Epithelial cell of esophagus (primary cell): Measurements from ENCODE around the gene TXLNG.

Experiments used
- DNase-seq: peaks from one replicate; pipeline ENCODE4 v3.0.0; 2010; ENCODE audit warnings: low read depth
- H3K4me3 ChIP-seq: 2 replicates; pipeline ENCODE4 v1.5.1; 2011; ENCODE audit warnings: mild to moderate bottlenecking, low read length, control low read depth
- CTCF ChIP-seq: IDR thresholded peaks from 2 replicates; pipeline ENCODE4 v1.5.1; 2011; ENCODE audit warnings: low read depth, mild to moderate bottlenecking, low read length, control low read depth, inconsistent platforms; ENCODE audit not compliant: insufficient read depth; ENCODE audit errors: missing control alignments

TXLNG gene

GRCh38 chrX:16825264-16826035 is 39.2 kb downstream of the TXLNG start:
- no peak for TF ChIP-seq CTCF
- peak; percentile 76 for DNase-seq

GRCh38 chrX:16826207-16826606 is 39.9 kb downstream of the TXLNG start:
- H3K4me3 ChIP-seq: no peak overlapping the region
- peak; percentile 36 for TF ChIP-seq CTCF
- DNase-seq: peak; percentile 48

More at GRCh38 chrX:16825264-16826035, 39.2 kb downstream of the TXLNG start:
- H3K4me3 ChIP-seq: no peak overlapping the region

- peak; percentile 70 for DNase-seq
- H3K4me3 ChIP-seq: no peak overlapping the region
- TF ChIP-seq CTCF: no peak
These were observed 41.0 kb downstream of the TXLNG start for GRCh38 chrX:16827225-16827624.

GRCh38 chrX:16828124-16828908 is 42.0 kb downstream of the TXLNG start:
- no peak overlapping the region for H3K4me3 ChIP-seq
- peak; percentile 60 for DNase-seq
- TF ChIP-seq CTCF: no peak

GRCh38 chrX:16832301-16832700 is 46.0 kb downstream of the TXLNG start:
- no peak for TF ChIP-seq CTCF
- no peak for DNase-seq

GRCh38 chrX:16834806-16835205 is 48.5 kb downstream of the TXLNG start:
- H3K4me3 ChIP-seq: no peak overlapping the region
- no peak for TF ChIP-seq CTCF
- no peak for DNase-seq

More at GRCh38 chrX:16832301-16832700, 46.0 kb downstream of the TXLNG start:
- H3K4me3 ChIP-seq: no peak overlapping the region

GRCh38 chrX:16836371-16836770 is 50.1 kb downstream of the TXLNG start:
- H3K4me3 ChIP-seq: no peak overlapping the region
- DNase-seq: peak; percentile 57
- TF ChIP-seq CTCF: peak; percentile 52
